ENCODE results near the gene ATP6V0A4. TPM values are rescaled to one million over a fixed set of nuclear protein-coding genes. Genes with fewer than 3 reads are reported as not detected.

ATP6V0A4 gene
- total RNA-seq, 1 experiment from 2014 or later: not detected

DNA sequence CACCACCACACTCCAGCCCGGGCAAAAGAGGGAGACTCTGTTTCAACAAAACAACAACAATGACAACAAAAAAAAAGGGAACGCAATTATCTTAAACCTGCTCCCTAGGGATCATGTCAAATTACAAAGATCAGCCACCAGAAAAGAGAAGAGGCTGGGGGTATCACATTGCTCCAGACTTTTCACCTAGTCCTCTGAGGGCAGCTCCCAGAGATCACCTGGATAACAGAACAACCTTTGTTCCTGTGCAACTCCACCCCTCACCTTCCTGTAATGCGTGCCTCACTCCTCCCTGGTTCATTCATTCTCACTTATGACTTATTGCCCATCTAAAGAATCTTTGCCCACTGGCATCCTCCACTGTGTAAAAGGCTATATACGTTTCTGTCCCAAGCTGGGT, 128.6 kb downstream of the ATP6V0A4 start:
- Histone ChIP-seq H3K36me3 (ENCODE audit: insufficient read depth, low read length, poor library complexity, severe bottlenecking) (no peaks in the 10 kb centered on the region), H3K4me3 (ENCODE audit: low read depth, low read length, poor library complexity, severe bottlenecking) (no peak overlapping the region), H3K27ac (ENCODE audit: low read depth, low read length, poor library complexity, severe bottlenecking) (no peak overlapping the region), H3K4me1 (ENCODE audit: insufficient read depth, low read length, poor library complexity, severe bottlenecking) (no peaks in the 10 kb centered on the region), H3K9me3 (ENCODE audit: low read depth, low read length, poor library complexity, severe bottlenecking) (no peaks in the 10 kb centered on the region), H3K27me3 (replicated peaks; ENCODE audit: insufficient read depth, low read depth, low read length, poor library complexity) (peaks cover 28% of the 10 kb centered on the region)
- intact Hi-C loops (cut with micrococcal nuclease; ENCODE audit: unreplicated experiment): no loop called here
- TF ChIP-seq, protein P1, sequence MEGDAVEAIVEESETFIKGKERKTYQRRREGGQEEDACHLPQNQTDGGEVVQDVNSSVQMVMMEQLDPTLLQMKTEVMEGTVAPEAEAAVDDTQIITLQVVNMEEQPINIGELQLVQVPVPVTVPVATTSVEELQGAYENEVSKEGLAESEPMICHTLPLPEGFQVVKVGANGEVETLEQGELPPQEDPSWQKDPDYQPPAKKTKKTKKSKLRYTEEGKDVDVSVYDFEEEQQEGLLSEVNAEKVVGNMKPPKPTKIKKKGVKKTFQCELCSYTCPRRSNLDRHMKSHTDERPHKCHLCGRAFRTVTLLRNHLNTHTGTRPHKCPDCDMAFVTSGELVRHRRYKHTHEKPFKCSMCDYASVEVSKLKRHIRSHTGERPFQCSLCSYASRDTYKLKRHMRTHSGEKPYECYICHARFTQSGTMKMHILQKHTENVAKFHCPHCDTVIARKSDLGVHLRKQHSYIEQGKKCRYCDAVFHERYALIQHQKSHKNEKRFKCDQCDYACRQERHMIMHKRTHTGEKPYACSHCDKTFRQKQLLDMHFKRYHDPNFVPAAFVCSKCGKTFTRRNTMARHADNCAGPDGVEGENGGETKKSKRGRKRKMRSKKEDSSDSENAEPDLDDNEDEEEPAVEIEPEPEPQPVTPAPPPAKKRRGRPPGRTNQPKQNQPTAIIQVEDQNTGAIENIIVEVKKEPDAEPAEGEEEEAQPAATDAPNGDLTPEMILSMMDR (conservative IDR thresholded peaks at IDR 0.05; ENCODE audit: low read depth, low read length): no peak
- no peak for TF ChIP-seq EZH2 (IDR thresholded peaks at IDR 0.05; ENCODE audit: borderline replicate concordance, low read depth, low read length, poor library complexity, severe bottlenecking)
- no peak for DNase-seq (ENCODE audit: low spot score)
- BruUV-seq (replicated peaks): no TSS peak
- ChIA-PET POLR2A (ENCODE audit: low non-redundant PET) (no interaction called here), CTCF (no interaction called here)

DNA sequence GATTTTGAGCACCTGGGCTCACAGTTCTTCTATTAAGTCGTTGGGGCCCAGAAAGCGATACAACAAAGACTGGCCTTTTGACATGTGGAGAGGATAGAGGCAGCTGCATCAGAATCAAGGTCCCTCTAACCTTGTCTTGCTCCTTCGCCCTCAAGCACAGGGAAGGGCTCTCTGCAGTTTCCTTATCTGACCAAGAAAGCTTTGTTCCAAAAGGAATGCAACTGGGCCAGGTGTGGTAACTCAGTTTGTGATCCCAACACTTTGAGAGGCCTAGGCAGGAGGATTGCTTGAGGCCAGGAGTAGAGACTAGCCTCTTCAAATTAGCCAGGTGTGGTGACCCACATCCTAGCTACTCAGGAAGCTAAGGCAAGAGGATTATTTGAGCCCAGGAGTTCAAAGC, 129.1 kb downstream of the ATP6V0A4 start:
- H3K9me3 ChIP-seq (ENCODE audit: low read depth, low read length, poor library complexity, severe bottlenecking): no peaks in the 10 kb centered on the region
- H3K36me3 ChIP-seq (ENCODE audit: insufficient read depth, low read length, poor library complexity, severe bottlenecking): no peaks in the 10 kb centered on the region
- ChIA-PET CTCF (no interaction called here), POLR2A (ENCODE audit: low non-redundant PET) (no interaction called here)
- H3K27me3 ChIP-seq (replicated peaks; ENCODE audit: insufficient read depth, low read depth, low read length, poor library complexity): peaks cover 32% of the 10 kb centered on the region
- no peak for DNase-seq (ENCODE audit: low spot score)
- H3K27ac ChIP-seq (ENCODE audit: low read depth, low read length, poor library complexity, severe bottlenecking): no peak overlapping the region
- BruUV-seq (replicated peaks): no TSS peak
- no peak overlapping the region for H3K4me3 ChIP-seq (ENCODE audit: low read depth, low read length, poor library complexity, severe bottlenecking)
- H3K4me1 ChIP-seq (ENCODE audit: insufficient read depth, low read length, poor library complexity, severe bottlenecking): no peaks in the 10 kb centered on the region
- TF ChIP-seq, protein P1 (conservative IDR thresholded peaks at IDR 0.05; ENCODE audit: low read depth, low read length): no peak
- no peak for TF ChIP-seq EZH2 (IDR thresholded peaks at IDR 0.05; ENCODE audit: borderline replicate concordance, low read depth, low read length, poor library complexity, severe bottlenecking)
- intact Hi-C loops (cut with micrococcal nuclease; ENCODE audit: unreplicated experiment): no loop called here

DNA sequence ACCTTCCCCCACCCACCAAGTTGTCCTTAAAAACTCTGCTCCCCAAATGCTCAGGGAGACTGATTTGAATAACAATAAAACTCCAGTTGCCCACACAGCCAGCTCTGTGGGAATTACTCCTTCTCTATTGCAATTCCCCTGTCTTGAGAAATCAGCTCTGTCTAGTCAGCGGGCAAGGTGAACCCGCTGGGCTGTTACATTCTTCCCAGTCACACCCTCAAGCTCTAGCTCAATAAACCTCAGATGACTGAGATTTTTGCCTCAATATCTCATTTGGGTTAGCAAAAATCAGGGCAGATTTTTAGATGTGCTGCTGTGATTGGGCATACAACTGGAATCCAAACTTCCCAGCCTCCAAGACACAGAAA, 129.8 kb downstream of the ATP6V0A4 start:
- Histone ChIP-seq H3K9me3 (ENCODE audit: low read depth, low read length, poor library complexity, severe bottlenecking) (no peaks in the 10 kb centered on the region), H3K4me3 (ENCODE audit: low read depth, low read length, poor library complexity, severe bottlenecking) (no peak overlapping the region), H3K27ac (ENCODE audit: low read depth, low read length, poor library complexity, severe bottlenecking) (no peak overlapping the region), H3K4me1 (ENCODE audit: insufficient read depth, low read length, poor library complexity, severe bottlenecking) (no peaks in the 10 kb centered on the region), H3K36me3 (ENCODE audit: insufficient read depth, low read length, poor library complexity, severe bottlenecking) (no peaks in the 10 kb centered on the region), H3K27me3 (replicated peaks; ENCODE audit: insufficient read depth, low read depth, low read length, poor library complexity) (peaks cover 37% of the 10 kb centered on the region)
- intact Hi-C loops (cut with micrococcal nuclease; ENCODE audit: unreplicated experiment): no loop called here
- no peak for TF ChIP-seq EZH2 (IDR thresholded peaks at IDR 0.05; ENCODE audit: borderline replicate concordance, low read depth, low read length, poor library complexity, severe bottlenecking)
- TF ChIP-seq, protein P1 (conservative IDR thresholded peaks at IDR 0.05; ENCODE audit: low read depth, low read length): no peak
- no peak for DNase-seq (ENCODE audit: low spot score)
- BruUV-seq (replicated peaks): no TSS peak
- CTCF ChIA-PET: no interaction called here
- POLR2A ChIA-PET (ENCODE audit: low non-redundant PET): no interaction called here

Data from A673 (cell line).